Measurements from ENCODE around the gene CTRB1.
"Not testable (repeated sequence)": the region's sequence is repeated elsewhere in the genome, so short reads cannot be mapped to it uniquely, and the experiment has no call there.

Gene CTRB1

GRCh38 chr16:75257886-75258806 lies 39.4 kb downstream of the CTRB1 start:
- DNase-seq: no peak

- no peak for DNase-seq
Measured at GRCh38 chr16:75258807-75259141, 40.0 kb downstream of the CTRB1 start.

GRCh38 chr16:75260851-75261589 lies 42.2 kb downstream of the CTRB1 start:
- no peak for DNase-seq

GRCh38 chr16:75261590-75262078 lies 42.8 kb downstream of the CTRB1 start:
- no peak for DNase-seq

GRCh38 chr16:75262104-75262799 lies 43.5 kb downstream of the CTRB1 start:
- no peak for DNase-seq

GRCh38 chr16:75262800-75263127 lies 44.0 kb downstream of the CTRB1 start:
- DNase-seq: no peak

GRCh38 chr16:75263291-75263962 lies 44.6 kb downstream of the CTRB1 start:
- DNase-seq: no peak

- no peak for DNase-seq
Measured at GRCh38 chr16:75263963-75264445, 45.2 kb downstream of the CTRB1 start.

- DNase-seq: peak; percentile 25
Measured at GRCh38 chr16:75264457-75264998, 45.7 kb downstream of the CTRB1 start.

GRCh38 chr16:75264999-75265910 lies 46.5 kb downstream of the CTRB1 start:
- peak; percentile 22 for DNase-seq

- peak; percentile 67 for DNase-seq
Measured at GRCh38 chr16:75265911-75266701, 47.3 kb downstream of the CTRB1 start.

- DNase-seq: no peak
Measured at GRCh38 chr16:75266738-75267630, 48.2 kb downstream of the CTRB1 start.

GRCh38 chr16:75267631-75268264 lies 49.0 kb downstream of the CTRB1 start:
- peak; percentile 68 for DNase-seq

- not testable (repeated sequence) for DNase-seq
Measured at GRCh38 chr16:75269358-75269757, 50.6 kb downstream of the CTRB1 start.

- no peak for DNase-seq
Measured at GRCh38 chr16:75271441-75272096, 52.8 kb downstream of the CTRB1 start.

- no peak for DNase-seq
Measured at GRCh38 chr16:75272097-75272551, 53.3 kb downstream of the CTRB1 start.

- DNase-seq: not testable (repeated sequence)
Measured at GRCh38 chr16:75272629-75273028, 53.8 kb downstream of the CTRB1 start.
